ENCODE measurements around the gene YWHAQ. TPM values are rescaled to one million over a fixed set of nuclear protein-coding genes. Genes with fewer than 3 reads are reported as not detected.

YWHAQ gene
- total and polyA plus RNA-seq, 2 of the 4 experiments (the other 2 are of a cell fraction), result 196 to 255 TPM

DNA sequence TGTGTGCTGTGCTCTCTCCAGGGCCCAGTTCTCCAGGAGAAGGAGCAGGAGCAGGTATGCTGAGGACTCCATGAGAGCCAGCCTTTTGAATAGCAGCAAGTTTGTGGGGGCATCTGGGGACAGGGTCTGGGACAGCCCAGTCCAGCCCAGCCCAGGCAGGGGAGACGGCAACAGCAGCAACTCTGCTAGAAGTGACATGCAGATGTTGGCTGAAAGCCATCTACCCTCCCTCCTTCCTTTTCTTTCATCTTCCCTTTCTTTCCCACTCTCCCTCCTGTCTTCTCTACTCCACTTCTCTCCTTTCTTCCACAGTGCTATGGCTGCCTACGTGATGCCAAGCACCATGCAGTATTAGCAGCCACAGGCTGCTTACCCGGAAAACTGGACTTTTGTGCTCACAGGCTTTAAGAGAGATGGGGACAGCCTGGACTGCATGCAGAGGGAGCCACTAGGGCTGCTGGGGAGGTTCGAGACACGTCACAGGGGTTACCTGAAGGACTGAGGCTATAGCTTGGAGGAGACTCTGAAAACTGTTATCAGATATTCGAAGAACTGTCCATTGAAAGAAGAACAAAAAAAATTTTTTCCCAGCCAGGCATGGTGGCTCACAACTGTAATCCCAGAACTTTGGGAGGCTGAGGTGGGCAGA lies 23.8 kb upstream of the YWHAQ start:
- peak overlapping the region; percentile 95 for H2BK20ac ChIP-seq (ENCODE audit: low read depth, low read length)
- WGBS, 2 experiments (ENCODE audit: extremely low coverage in 2 of 2, insufficient read length in 1 of 2), result no CpG with 5 or more reads among the region's 6 CpGs
- no peak overlapping the region for H3K27ac ChIP-seq (ENCODE audit: insufficient read depth, low read length)
- H3K56ac ChIP-seq (ENCODE audit: extremely low read depth, insufficient read depth, low read length), result no peak overlapping the region
- BruUV-seq (replicated peaks), result no TSS peak
- in situ Hi-C loops (cut with MboI; ENCODE audit: low sequenced_read_pairs), result no loop called here
- peaks cover 0 to 7% of the 10 kb centered on the region in 2 experiments; a peak in 2 of 4 replicates for H3K79me1 ChIP-seq (ENCODE audit: low read depth in 1 of 2, low read length in 2 of 2)
- peak overlapping the region; percentile 83; the same call in 1 of the 3 replicates for H2BK15ac ChIP-seq (ENCODE audit: low read depth, low read length)
- peak overlapping the region; percentile 28 for H2BK5ac ChIP-seq (ENCODE audit: low read depth, low read length, poor library complexity, severe bottlenecking)
- no peaks in the 10 kb centered on the region for H3K27me3 ChIP-seq (ENCODE audit: control insufficient read depth, insufficient read depth, low read length)
- peak overlapping the region; percentile 38 for H3K4ac ChIP-seq (ENCODE audit: low read depth, low read length)
- DNase-seq, result no peak
- H3K9me1 ChIP-seq (ENCODE audit: insufficient read depth, low read length), result peaks cover 13% of the 10 kb centered on the region
- no peak for ATAC-seq (ENCODE audit: low read depth)
- H3K23ac ChIP-seq (ENCODE audit: low read depth, low read length), result no peak overlapping the region
- dilution Hi-C loops (cut with HindIII; ENCODE audit: low sequenced_read_pairs, unreplicated experiment), result no loop called here
- peak overlapping the region; percentile 40 for H2AFZ ChIP-seq (replicated peaks; ENCODE audit: low read length, poor library complexity)
- H4K20me1 ChIP-seq (ENCODE audit: insufficient read depth, low read length), result no peaks in the 10 kb centered on the region
- H4K8ac ChIP-seq (ENCODE audit: low read depth in 2 of 2, low read length in 2 of 2), result peak overlapping the region in 1 of 2 experiments; percentile 46; a peak in 1 of 4 replicates
- H3K9me3 ChIP-seq (ENCODE audit: control insufficient read depth, insufficient read depth, low read length), result no peaks in the 10 kb centered on the region
- H3K14ac ChIP-seq (replicated peaks; ENCODE audit: low read depth, low read length), result 0 out of 2 replicates have a peak overlapping the region, but pooled peaks have one; percentile 29
- TF ChIP-seq RAD21 (IDR thresholded peaks at IDR 0.05; ENCODE audit: low read length) (no peak), NFE2L2 (IDR thresholded peaks at IDR 0.05; ENCODE audit: low read depth, low read length) (no peak), MAFK (IDR thresholded peaks at IDR 0.05; ENCODE audit: low read depth, low read length) (no peak), RCOR1 (IDR thresholded peaks at IDR 0.05; ENCODE audit: insufficient replicate concordance, low read length) (no peak), CHD1 (IDR thresholded peaks at IDR 0.05; ENCODE audit: low read depth, low read length) (no peak), POLR2A (IDR thresholded peaks at IDR 0.05; ENCODE audit: low read depth, low read length) (no peak), FOS (IDR thresholded peaks at IDR 0.05; ENCODE audit: low read depth, low read length) (no peak), RFX5 (IDR thresholded peaks at IDR 0.05; ENCODE audit: low read depth, low read length) (no peak), MXI1 (IDR thresholded peaks at IDR 0.05; ENCODE audit: borderline replicate concordance, low read depth, low read length) (no peak), SMC3 (IDR thresholded peaks at IDR 0.05; ENCODE audit: low read depth, low read length) (no peak)
- TF ChIP-seq, protein P1, sequence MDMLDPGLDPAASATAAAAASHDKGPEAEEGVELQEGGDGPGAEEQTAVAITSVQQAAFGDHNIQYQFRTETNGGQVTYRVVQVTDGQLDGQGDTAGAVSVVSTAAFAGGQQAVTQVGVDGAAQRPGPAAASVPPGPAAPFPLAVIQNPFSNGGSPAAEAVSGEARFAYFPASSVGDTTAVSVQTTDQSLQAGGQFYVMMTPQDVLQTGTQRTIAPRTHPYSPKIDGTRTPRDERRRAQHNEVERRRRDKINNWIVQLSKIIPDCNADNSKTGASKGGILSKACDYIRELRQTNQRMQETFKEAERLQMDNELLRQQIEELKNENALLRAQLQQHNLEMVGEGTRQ (IDR thresholded peaks at IDR 0.05; ENCODE audit: low read depth, low read length), result no peak
- peaks cover 20% of the 10 kb centered on the region for H3K4me1 ChIP-seq (ENCODE audit: control insufficient read depth, insufficient read depth, low read length)
- no peak overlapping the region for H3K9ac ChIP-seq (ENCODE audit: low read depth, low read length)
- intact Hi-C loops (cut with micrococcal nuclease), result loop anchor here (1.0 kb wide), 1 partner anchor 15 kb away; no protein-coding TSS in a partner anchor
- H3K18ac ChIP-seq (ENCODE audit: low read depth, low read length), result no peak overlapping the region
- no peak overlapping the region for H3K4me3 ChIP-seq (ENCODE audit: insufficient read depth, low read depth, low read length)
- peak overlapping the region; percentile 54 for H4K91ac ChIP-seq (ENCODE audit: insufficient read depth, low read depth, low read length)
- H2BK120ac ChIP-seq (ENCODE audit: low read depth, low read length), result peak overlapping the region; percentile 97
- peak overlapping the region; percentile 43 for H2AK5ac ChIP-seq (ENCODE audit: low read depth, low read length)
- H4K5ac ChIP-seq (ENCODE audit: low read depth, low read length), result no peak overlapping the region
- POLR2A ChIA-PET (ENCODE audit: unreplicated experiment), result interaction anchor here (0.6 kb wide), 1 partner anchor 115 kb away, joined by 14 read pairs; no protein-coding TSS in a partner anchor
- no peak overlapping the region for H3K4me2 ChIP-seq (ENCODE audit: low read depth, low read length)
- no peaks in the 10 kb centered on the region for H3K36me3 ChIP-seq (ENCODE audit: control insufficient read depth, insufficient read depth, low read length)
- CTCF ChIA-PET, result interaction anchor here (1.0 kb wide), 1 partner anchor 22 kb away, joined by 3 read pairs; no protein-coding TSS in a partner anchor
- peak overlapping the region; percentile 51 for H2AK9ac ChIP-seq (replicated peaks; ENCODE audit: low read depth, low read length, poor library complexity)
